Brain pericyte (primary cell): ENCODE results near the gene VAT1L.
"Not testable (repeated sequence)": the region's sequence is repeated elsewhere in the genome, so short reads cannot be mapped to it uniquely, and the experiment has no call there.

Experiments used
- DNase-seq: peaks from one replicate; pipeline ENCODE4 v3.0.0-alpha.2; 2012; ENCODE audit warnings: low read depth, low spot score

The VAT1L gene

GRCh38 chr16:77905374-77905920, 117.1 kb downstream of the VAT1L start:
- no peak for DNase-seq

GRCh38 chr16:77910021-77910420, 121.7 kb downstream of the VAT1L start:
- DNase-seq, result no peak

GRCh38 chr16:77912617-77913016, 124.3 kb downstream of the VAT1L start:
- no peak for DNase-seq

GRCh38 chr16:77913738-77914253, 125.4 kb downstream of the VAT1L start:
- DNase-seq, result no peak

GRCh38 chr16:77916111-77916510, 127.7 kb downstream of the VAT1L start:
- DNase-seq, result no peak

- DNase-seq, result no peak
These were observed 129.6 kb downstream of the VAT1L start for GRCh38 chr16:77917971-77918370.

GRCh38 chr16:77918809-77919707, 130.7 kb downstream of the VAT1L start:
- DNase-seq, result no peak

- no peak for DNase-seq
These were observed 131.5 kb downstream of the VAT1L start for GRCh38 chr16:77919761-77920415.

- no peak for DNase-seq
These were observed 132.6 kb downstream of the VAT1L start for GRCh38 chr16:77920984-77921383.

GRCh38 chr16:77922228-77922754, 133.9 kb downstream of the VAT1L start:
- no peak for DNase-seq

- no peak for DNase-seq
These were observed 137.2 kb downstream of the VAT1L start for GRCh38 chr16:77925531-77925930.

- no peak for DNase-seq
These were observed 139.7 kb downstream of the VAT1L start for GRCh38 chr16:77928096-77928495.

- no peak for DNase-seq
These were observed 140.6 kb downstream of the VAT1L start for GRCh38 chr16:77929004-77929403.

GRCh38 chr16:77931058-77931457, 142.7 kb downstream of the VAT1L start:
- DNase-seq, result no peak

- DNase-seq, result no peak
These were observed 149.2 kb downstream of the VAT1L start for GRCh38 chr16:77937473-77938149.

- DNase-seq, result no peak
These were observed 150.5 kb downstream of the VAT1L start for GRCh38 chr16:77938913-77939312.

GRCh38 chr16:77939968-77940367, 151.6 kb downstream of the VAT1L start:
- DNase-seq, result no peak

GRCh38 chr16:77943801-77944200, 155.4 kb downstream of the VAT1L start:
- no peak for DNase-seq

- DNase-seq, result no peak
These were observed 156.3 kb downstream of the VAT1L start for GRCh38 chr16:77944631-77945030.

- DNase-seq, result no peak
These were observed 156.8 kb downstream of the VAT1L start for GRCh38 chr16:77945126-77945525.

GRCh38 chr16:77946823-77947222, 158.5 kb downstream of the VAT1L start:
- DNase-seq, result no peak

GRCh38 chr16:77947590-77947989, 159.2 kb downstream of the VAT1L start:
- DNase-seq, result not testable (repeated sequence)
